SU-DHL-6 (cell line): ENCODE measurements around the gene PIAS2.

Source experiments
- H2AFZ ChIP-seq: fragments of 200-600 bp; sonication (generic); 2 replicates; pipeline ENCODE4 v1.6.1; 2014; ENCODE audit warnings: low read depth, mild to moderate bottlenecking, moderate library complexity, mixed read lengths, antibody characterized with exemption, low read length; ENCODE audit not compliant: severe bottlenecking
- H3F3A ChIP-seq: fragments of 200-600 bp; shearing (Covaris generic); 2 replicates; pipeline ENCODE4 v1.6.0; 2016; ENCODE audit warnings: antibody characterized with exemption, mild to moderate bottlenecking; ENCODE audit not compliant: insufficient read depth
- H3K27ac ChIP-seq: fragments of 200-600 bp; sonication (generic); 2 replicates; pipeline ENCODE4 v1.5.1; 2016; ENCODE audit warnings: low read depth, mild to moderate bottlenecking, low read length, moderate library complexity, mixed read lengths
- H3K27me3 ChIP-seq: fragments of 200-600 bp; sonication (generic), shearing (Covaris generic); 2 replicates; pipeline ENCODE4 v1.6.0; 2014; ENCODE audit warnings: mild to moderate bottlenecking, low read length
- H3K36me3 ChIP-seq: fragments of 200-600 bp; sonication (generic); 2 replicates; pipeline ENCODE4 v1.6.1; 2014; ENCODE audit warnings: mild to moderate bottlenecking, low read length, mixed read lengths
- H3K4me2 ChIP-seq: fragments of 300-600, 200-600 bp; shearing (Covaris generic), sonication (generic); 2 replicates; pipeline ENCODE4 v1.6.0; 2014; ENCODE audit warnings: low read length, low read depth, mild to moderate bottlenecking; ENCODE audit not compliant: poor library complexity, severe bottlenecking
- H3K4me3 ChIP-seq: fragments of 200-600 bp; sonication (generic); 2 replicates; pipeline ENCODE4 v1.5.1; 2014; ENCODE audit warnings: antibody characterized with exemption, low read length, mild to moderate bottlenecking, mixed read lengths; ENCODE audit not compliant: insufficient read depth, poor library complexity, severe bottlenecking
- H3K79me2 ChIP-seq: fragments of 200-600 bp; sonication (generic); 2 replicates; pipeline ENCODE4 v1.6.1; 2014; ENCODE audit warnings: mild to moderate bottlenecking, low read length, moderate library complexity; ENCODE audit not compliant: insufficient read depth
- H3K9ac ChIP-seq: fragments of 200-600 bp; sonication (generic); 2 replicates; pipeline ENCODE4 v1.7.0; 2014; ENCODE audit warnings: mild to moderate bottlenecking, low read length
- H3K9me2 ChIP-seq: fragments of 200-600 bp; sonication (generic); replicated peaks from 2 replicates; pipeline ENCODE4 v1.6.1; 2014; ENCODE audit warnings: low read length; ENCODE audit not compliant: insufficient read depth
- H3K9me3 ChIP-seq: fragments of 200-600 bp; sonication (generic); 2 replicates; pipeline ENCODE4 v1.6.1; 2014; ENCODE audit warnings: low read length, mixed read lengths; ENCODE audit not compliant: insufficient read depth
- H4K20me1 ChIP-seq: fragments of 200-600 bp; sonication (generic); 2 replicates; pipeline ENCODE4 v1.6.1; 2014; ENCODE audit warnings: low read depth, mild to moderate bottlenecking, antibody characterized with exemption, low read length, moderate library complexity, mixed read lengths
- CTCF ChIP-seq: fragments of 200-600 bp; sonication (generic); IDR thresholded peaks from one replicate; pipeline ENCODE4 v1.5.1; 2017; ENCODE audit warnings: antibody characterized with exemption, mild to moderate bottlenecking, low read length, moderate library complexity; ENCODE audit not compliant: insufficient read depth, poor library complexity, severe bottlenecking
- EZH2phosphoT487 ChIP-seq: fragments of 200-600 bp; sonication (generic), shearing (Covaris generic); conservative IDR thresholded peaks from 2 replicates; pipeline ENCODE4 v1.6.1; 2018; ENCODE audit warnings: mild to moderate bottlenecking, antibody characterized with exemption, low read length, moderate library complexity, mixed read lengths

The PIAS2 gene

GRCh38 chr18:46892842-46893241, 24.5 kb downstream of the PIAS2 start:
- Histone ChIP-seq H3F3A (peaks cover 7% of the 10 kb centered on the region; the same call in 1 of the 2 replicates), H3K4me3 (no peak overlapping the region), H2AFZ (no peak overlapping the region), H3K79me2 (peaks cover 98% of the 10 kb centered on the region), H3K9me3 (peaks cover 17% of the 10 kb centered on the region; the same call in 1 of the 2 replicates), H3K4me2 (no peak overlapping the region), H3K27ac (no peak overlapping the region), H3K27me3 (no peaks in the 10 kb centered on the region), H3K9me2 (no peaks in the 10 kb centered on the region), H3K9ac (no peak overlapping the region), H4K20me1 (peaks cover 13% of the 10 kb centered on the region), H3K36me3 (peaks cover 31% of the 10 kb centered on the region)
- TF ChIP-seq EZH2phosphoT487 = no peak
- no peak for TF ChIP-seq CTCF

GRCh38 chr18:46891742-46892214, 25.5 kb downstream of the PIAS2 start:
- no peak overlapping the region for H2AFZ ChIP-seq
- TF ChIP-seq CTCF (no peak), EZH2phosphoT487 (no peak)
- H3K4me3 ChIP-seq = no peak overlapping the region
- no peak overlapping the region for H3K9ac ChIP-seq
- H3K9me2 ChIP-seq = no peaks in the 10 kb centered on the region
- peaks cover 13% of the 10 kb centered on the region for H4K20me1 ChIP-seq
- H3K27me3 ChIP-seq = no peaks in the 10 kb centered on the region
- peaks cover 7% of the 10 kb centered on the region; the same call in 1 of the 2 replicates for H3F3A ChIP-seq
- no peak overlapping the region for H3K27ac ChIP-seq
- no peak overlapping the region for H3K4me2 ChIP-seq
- H3K79me2 ChIP-seq = peaks cover 98% of the 10 kb centered on the region
- H3K36me3 ChIP-seq = peaks cover 39% of the 10 kb centered on the region
- H3K9me3 ChIP-seq = peaks cover 17% of the 10 kb centered on the region; the same call in 1 of the 2 replicates

- Histone ChIP-seq H2AFZ (no peak overlapping the region), H3K9me3 (peaks cover 17% of the 10 kb centered on the region; the same call in 1 of the 2 replicates), H3F3A (peaks cover 7% of the 10 kb centered on the region; the same call in 1 of the 2 replicates), H3K36me3 (peaks cover 39% of the 10 kb centered on the region), H3K9ac (no peak overlapping the region), H3K4me2 (no peak overlapping the region), H3K27me3 (no peaks in the 10 kb centered on the region), H3K4me3 (no peak overlapping the region), H3K9me2 (no peaks in the 10 kb centered on the region), H3K27ac (no peak overlapping the region), H4K20me1 (peaks cover 13% of the 10 kb centered on the region), H3K79me2 (peaks cover 94% of the 10 kb centered on the region)
- no peak for TF ChIP-seq CTCF
- no peak for TF ChIP-seq EZH2phosphoT487
Observed at GRCh38 chr18:46888965-46889364, 28.3 kb downstream of the PIAS2 start.
